Fibroblast of skin of left biceps (primary cell): ENCODE results near the gene TRAPPC5.

Experiments used
- DNase-seq, 2 experiments: peaks; one replicate each; pipeline ENCODE4 v3.0.0-alpha.2; 2013; ENCODE audit warnings: low read depth in 2 of 2

TRAPPC5 gene

GRCh38 chr19:7731615-7732014 lies 51.0 kb downstream of the TRAPPC5 start:
- DNase-seq: no peak

- no peak for DNase-seq
These were observed 51.4 kb downstream of the TRAPPC5 start, which contains the start of gene CLEC4G for GRCh38 chr19:7732045-7732444. CLEC4G (minus strand) TSS chr19:7732110; CDS start chr19:7732102, 8 bp downstream.

- DNase-seq: no peak
These were observed 52.7 kb downstream of the TRAPPC5 start for GRCh38 chr19:7733376-7733775.

DNA sequence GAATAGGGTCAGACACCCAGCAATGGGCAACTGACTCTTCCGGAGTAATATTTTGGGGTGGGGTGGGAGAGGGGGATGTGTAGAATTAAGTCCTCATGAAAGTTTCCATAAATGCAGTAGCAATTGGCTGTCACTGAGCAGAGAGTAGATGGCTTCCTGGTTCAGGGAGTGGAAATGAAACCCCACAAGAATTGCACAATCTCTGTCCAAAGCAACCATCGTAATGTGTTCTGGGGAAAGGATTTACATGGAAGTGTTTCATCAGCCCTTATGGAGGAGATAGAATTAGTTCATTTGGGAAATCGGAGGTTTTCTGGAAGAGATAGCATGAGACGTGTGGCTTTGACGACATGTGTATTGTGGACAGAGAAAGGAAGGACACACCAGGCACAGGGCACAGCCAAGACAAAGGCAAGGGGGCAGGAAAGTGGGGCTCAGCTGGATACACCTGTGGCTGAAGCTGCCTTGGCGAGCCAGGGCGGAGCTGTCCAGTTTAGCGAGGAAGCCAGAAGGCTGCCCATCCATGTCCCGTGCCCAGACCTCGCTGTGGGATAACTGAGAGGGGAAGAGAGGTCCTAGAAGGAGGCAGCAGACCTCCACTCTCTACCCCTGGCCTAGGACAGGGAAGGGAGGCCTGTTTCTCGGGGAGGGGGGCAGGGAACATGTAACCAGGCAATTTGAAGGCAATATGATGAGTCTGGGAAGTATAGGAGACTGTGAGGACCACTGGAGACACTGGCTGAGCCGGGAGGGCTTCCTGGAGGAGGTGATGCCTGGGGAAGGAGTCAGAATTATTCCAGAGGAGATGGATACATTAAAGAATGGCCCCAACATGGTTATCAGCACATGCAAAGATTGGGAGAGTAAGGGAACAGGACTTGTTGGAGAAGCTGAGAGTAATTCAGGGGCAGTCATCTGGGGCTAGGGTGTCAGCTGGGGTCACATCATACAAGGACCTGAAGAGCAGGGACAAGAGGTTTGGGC lies 53.9 kb downstream of the TRAPPC5 start:
- DNase-seq: no peak

GRCh38 chr19:7736148-7736547 lies 55.5 kb downstream of the TRAPPC5 start:
- DNase-seq: no peak

DNA sequence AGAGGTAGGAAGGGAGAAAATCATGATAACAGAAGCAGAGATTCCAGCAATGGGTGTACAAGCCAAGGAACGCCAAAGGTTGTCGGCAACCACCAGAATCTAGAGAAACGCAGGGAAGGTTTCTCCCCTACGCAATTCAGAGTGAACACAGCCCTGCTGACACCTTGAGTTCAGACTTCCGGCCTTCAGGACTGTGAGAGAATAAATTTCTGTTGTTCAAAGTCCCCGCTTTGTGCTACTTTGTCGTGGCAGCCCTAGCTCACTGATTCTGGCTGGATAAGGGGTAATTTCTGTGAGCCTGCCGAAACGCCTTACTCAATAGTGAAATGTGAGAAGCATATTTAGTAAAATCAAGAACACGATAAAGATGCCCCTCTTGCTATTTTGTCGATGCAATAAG lies 56.6 kb downstream of the TRAPPC5 start:
- DNase-seq: no peak
